Naive thymus-derived CD8-positive, alpha-beta T cell (primary cell): ENCODE measurements around the gene ENO4. TPM values are rescaled to one million over a fixed set of nuclear protein-coding genes. Genes with fewer than 3 reads are reported as not detected.

Experiments
- ATAC-seq, 2 donors: fragments of 150-1000 bp; cut with Tn5 transposase in 1 of 2; sonication (Bioruptor Pico), chemical (Tn5 transposase) in 1 of 2; 1 replicate in 1 of 2; 2 replicates in 1 of 2; pipeline ENCODE4 v1.10.0; 2021; ENCODE audit warnings: mild to moderate bottlenecking in 2 of 2, moderate library complexity in 2 of 2
- POLR2A ChIA-PET: fragments of 350-600 bp; sonication (Branson Sonifier 250); formaldehyde crosslinking; loops from one replicate; lab custom pipeline; 2021; ENCODE audit warnings: antibody characterized with exemption; lab: Charles Lee
- DNase-seq, 10 donors: peaks; one replicate each; pipeline versions ENCODE4 v3.0.0 to v3.0.0-alpha.2; 2020 to 2022
- H3K27ac Mint-ChIP-seq, 10 donors: one replicate each; pipeline ENCODE4 v1.8.0; 2020 to 2022; ENCODE audit warnings: mild to moderate bottlenecking in 10 of 10, mixed read lengths in 10 of 10, moderate library complexity in 4 of 10, inconsistent platforms in 1 of 10
- H3K27me3 Mint-ChIP-seq, 5 donors: one replicate each; pipeline ENCODE4 v1.8.0; 2021 to 2022; ENCODE audit warnings: mixed read lengths in 5 of 5
- H3K36me3 Mint-ChIP-seq, 3 donors: one replicate each; pipeline ENCODE4 v1.8.0; 2020 to 2022; ENCODE audit warnings: mixed read lengths in 3 of 3, mild to moderate bottlenecking in 2 of 3, inconsistent platforms in 1 of 3
- H3K4me1 Mint-ChIP-seq, 4 donors: one replicate each; pipeline ENCODE4 v1.8.0; 2021 to 2022; ENCODE audit warnings: mixed read lengths in 4 of 4
- H3K4me3 Mint-ChIP-seq, 10 donors: one replicate each; pipeline ENCODE4 v1.8.0; 2020 to 2022; ENCODE audit warnings: mild to moderate bottlenecking in 10 of 10, mixed read lengths in 10 of 10, moderate library complexity in 6 of 10, inconsistent platforms in 1 of 10
- H3K9me3 Mint-ChIP-seq, 9 donors: one replicate each; pipeline ENCODE4 v1.8.0; 2020 to 2022; ENCODE audit warnings: mixed read lengths in 9 of 9, mild to moderate bottlenecking in 3 of 9, inconsistent platforms in 1 of 9, moderate library complexity in 1 of 9
- polyA plus RNA-seq, 3 donors: library from polyadenylated mRNA; unstranded; fragments of 300-500 nt; fragmentation: Illumina TruSeq; gene quantifications; one replicate each; pipeline ENCODE4 v1.2.3, GENCODE V29; 2021
- total RNA-seq, 8 experiments: library from RNA in 2 of 8; stranded (reverse) in 2 of 8; gene quantifications; one replicate each; pipeline ENCODE4 v1.2.3 and lab custom pipeline; 2021 to 2026

The ENO4 gene
- total and polyA plus RNA-seq, 5 experiments from 2014 or later: not detected

- no peaks in the 10 kb centered on the region for H3K36me3 Mint-ChIP-seq
- no peak overlapping the region for H3K4me3 Mint-ChIP-seq
- no peak overlapping the region for H3K27ac Mint-ChIP-seq
- POLR2A ChIA-PET: no interaction called here
- DNase-seq (no peak), ATAC-seq (no peak)
- H3K9me3 Mint-ChIP-seq: peaks cover 0 to 2% (median 0%) of the 10 kb centered on the region in 9 donors
- no peaks in the 10 kb centered on the region for H3K4me1 Mint-ChIP-seq
- H3K27me3 Mint-ChIP-seq: peaks cover 12 to 49% (median 29%) of the 10 kb centered on the region in 5 donors
These were observed 33.5 kb upstream of the ENO4 start for GRCh38 chr10:116815641-116816415.

- peaks cover 14 to 49% (median 27%) of the 10 kb centered on the region in 5 donors for H3K27me3 Mint-ChIP-seq
- no peak overlapping the region for H3K27ac Mint-ChIP-seq
- DNase-seq (no peak), ATAC-seq (no peak)
- H3K9me3 Mint-ChIP-seq: peaks cover 0 to 7% (median 0%) of the 10 kb centered on the region in 9 donors
- POLR2A ChIA-PET: no interaction called here
- H3K4me3 Mint-ChIP-seq: no peak overlapping the region
- H3K4me1 Mint-ChIP-seq: no peaks in the 10 kb centered on the region
- H3K36me3 Mint-ChIP-seq: no peaks in the 10 kb centered on the region
These were observed 32.1 kb upstream of the ENO4 start for GRCh38 chr10:116817178-116817577.

GRCh38 chr10:116817780-116818343 lies 31.4 kb upstream of the ENO4 start:
- no peaks in the 10 kb centered on the region for H3K36me3 Mint-ChIP-seq
- no peaks in the 10 kb centered on the region for H3K4me1 Mint-ChIP-seq
- no peak overlapping the region for H3K4me3 Mint-ChIP-seq
- ATAC-seq (no peak), DNase-seq (no peak)
- H3K27me3 Mint-ChIP-seq: peaks cover 17 to 44% (median 25%) of the 10 kb centered on the region in 5 donors
- POLR2A ChIA-PET: no interaction called here
- H3K27ac Mint-ChIP-seq: no peak overlapping the region
- peaks cover 0 to 7% (median 0%) of the 10 kb centered on the region in 9 donors for H3K9me3 Mint-ChIP-seq

- H3K4me1 Mint-ChIP-seq: no peaks in the 10 kb centered on the region
- H3K9me3 Mint-ChIP-seq: peaks cover 0 to 7% (median 0%) of the 10 kb centered on the region in 9 donors
- H3K27me3 Mint-ChIP-seq: peaks cover 15 to 40% (median 24%) of the 10 kb centered on the region in 5 donors
- ATAC-seq (no peak), DNase-seq (no peak)
- POLR2A ChIA-PET: no interaction called here
- no peak overlapping the region for H3K4me3 Mint-ChIP-seq
- no peaks in the 10 kb centered on the region for H3K36me3 Mint-ChIP-seq
- H3K27ac Mint-ChIP-seq: no peak overlapping the region
These were observed 29.2 kb upstream of the ENO4 start for GRCh38 chr10:116819999-116820677.

GRCh38 chr10:116825901-116826300 lies 23.4 kb upstream of the ENO4 start:
- H3K4me3 Mint-ChIP-seq: no peak overlapping the region
- ATAC-seq: no peak

GRCh38 chr10:116826803-116827202 lies 22.5 kb upstream of the ENO4 start:
- no peak for ATAC-seq

More at GRCh38 chr10:116825901-116826300, 23.4 kb upstream of the ENO4 start:
- Mint-ChIP-seq H3K9me3 (peaks cover 0 to 6% (median 0%) of the 10 kb centered on the region in 9 donors), H3K27me3 (peaks cover 5 to 15% (median 9%) of the 10 kb centered on the region in 5 donors), H3K27ac (no peak overlapping the region), H3K4me1 (no peaks in the 10 kb centered on the region), H3K36me3 (no peaks in the 10 kb centered on the region)
- DNase-seq: no peak
- POLR2A ChIA-PET: no interaction called here

GRCh38 chr10:116827214-116827671 lies 22.1 kb upstream of the ENO4 start:
- Mint-ChIP-seq H3K9me3 (no peaks in the 10 kb centered on the region), H3K36me3 (no peaks in the 10 kb centered on the region), H3K27me3 (peaks cover 0 to 14% (median 4%) of the 10 kb centered on the region in 5 donors), H3K4me3 (no peak overlapping the region), H3K4me1 (no peaks in the 10 kb centered on the region), H3K27ac (no peak overlapping the region)
- DNase-seq (no peak), ATAC-seq (no peak)
- POLR2A ChIA-PET: no interaction called here

More at GRCh38 chr10:116826803-116827202, 22.5 kb upstream of the ENO4 start:
- no peak for DNase-seq
- Mint-ChIP-seq H3K9me3 (no peaks in the 10 kb centered on the region), H3K27me3 (peaks cover under 1 to 12% (median 5%) of the 10 kb centered on the region in 5 donors), H3K27ac (no peak overlapping the region), H3K4me3 (no peak overlapping the region), H3K4me1 (no peaks in the 10 kb centered on the region), H3K36me3 (no peaks in the 10 kb centered on the region)
- POLR2A ChIA-PET: no interaction called here

GRCh38 chr10:116828116-116828515 lies 21.2 kb upstream of the ENO4 start:
- Mint-ChIP-seq H3K4me3 (no peak overlapping the region), H3K27ac (no peak overlapping the region), H3K9me3 (no peaks in the 10 kb centered on the region), H3K27me3 (peaks cover 0 to 14% (median 0%) of the 10 kb centered on the region in 5 donors), H3K36me3 (no peaks in the 10 kb centered on the region), H3K4me1 (no peaks in the 10 kb centered on the region)
- no peak for ATAC-seq
- DNase-seq: no peak
- POLR2A ChIA-PET: no interaction called here

GRCh38 chr10:116829711-116830110 lies 19.6 kb upstream of the ENO4 start:
- peaks cover 0 to 14% (median 0%) of the 10 kb centered on the region in 5 donors for H3K27me3 Mint-ChIP-seq
- no peak overlapping the region for H3K4me3 Mint-ChIP-seq
- POLR2A ChIA-PET: no interaction called here
- H3K36me3 Mint-ChIP-seq: no peaks in the 10 kb centered on the region
- H3K9me3 Mint-ChIP-seq: no peaks in the 10 kb centered on the region
- ATAC-seq (no peak), DNase-seq (no peak)
- no peak overlapping the region for H3K27ac Mint-ChIP-seq
- H3K4me1 Mint-ChIP-seq: no peaks in the 10 kb centered on the region

- DNase-seq (no peak), ATAC-seq (no peak)
- no peaks in the 10 kb centered on the region for H3K4me1 Mint-ChIP-seq
- H3K4me3 Mint-ChIP-seq: no peak overlapping the region
- POLR2A ChIA-PET: no interaction called here
- H3K9me3 Mint-ChIP-seq: no peaks in the 10 kb centered on the region
- peaks cover 0 to 18% (median 2%) of the 10 kb centered on the region in 5 donors for H3K27me3 Mint-ChIP-seq
- H3K27ac Mint-ChIP-seq: no peak overlapping the region
- no peaks in the 10 kb centered on the region for H3K36me3 Mint-ChIP-seq
These were observed 18.2 kb upstream of the ENO4 start for GRCh38 chr10:116831086-116831485.

GRCh38 chr10:116831790-116832189 lies 17.5 kb upstream of the ENO4 start:
- Mint-ChIP-seq H3K27ac (no peak overlapping the region), H3K4me3 (no peak overlapping the region), H3K9me3 (no peaks in the 10 kb centered on the region), H3K4me1 (no peaks in the 10 kb centered on the region), H3K36me3 (no peaks in the 10 kb centered on the region), H3K27me3 (peaks cover 0 to 18% (median 4%) of the 10 kb centered on the region in 5 donors)
- no peak for DNase-seq
- ATAC-seq: no peak
- POLR2A ChIA-PET: no interaction called here

GRCh38 chr10:116833986-116834985 lies 15.0 kb upstream of the ENO4 start:
- ATAC-seq: no peak
- H3K36me3 Mint-ChIP-seq: no peaks in the 10 kb centered on the region
- no peak overlapping the region for H3K27ac Mint-ChIP-seq
- POLR2A ChIA-PET: no interaction called here
- DNase-seq: no peak
- H3K9me3 Mint-ChIP-seq: no peaks in the 10 kb centered on the region
- no peak overlapping the region for H3K4me3 Mint-ChIP-seq
- no peaks in the 10 kb centered on the region for H3K4me1 Mint-ChIP-seq
- H3K27me3 Mint-ChIP-seq: peaks cover 0 to 18% (median 5%) of the 10 kb centered on the region in 5 donors
